Stimulated activated CD8-positive, alpha-beta memory T cell treated with anti-CD3 and anti-CD28 coated beads, Interleukin-4, amount 100 ng/mL, for 24 hours (primary cell): Measurements from ENCODE around the gene MUC5B.
"Not testable (repeated sequence)": the region's sequence is repeated elsewhere in the genome, so short reads cannot be mapped to it uniquely, and the experiment has no call there.

ENCODE experiments used
- DNase-seq: peaks from one replicate; pipeline ENCODE4 v3.0.0-alpha.2; 2020; ENCODE audit warnings: low read depth

MUC5B gene

GRCh38 chr11:1222491-1223345 lies at the start of gene MUC5B:
Gene MUC5B (plus strand): TSS chr11:1223066. CDS start chr11:1223124, 58 bp downstream.
- no peak for DNase-seq

GRCh38 chr11:1173396-1173795 lies 49.5 kb upstream of the MUC5B start:
- not testable (repeated sequence) for DNase-seq

- DNase-seq, result no peak
Measured at GRCh38 chr11:1174441-1175370, 48.2 kb upstream of the MUC5B start.

DNA sequence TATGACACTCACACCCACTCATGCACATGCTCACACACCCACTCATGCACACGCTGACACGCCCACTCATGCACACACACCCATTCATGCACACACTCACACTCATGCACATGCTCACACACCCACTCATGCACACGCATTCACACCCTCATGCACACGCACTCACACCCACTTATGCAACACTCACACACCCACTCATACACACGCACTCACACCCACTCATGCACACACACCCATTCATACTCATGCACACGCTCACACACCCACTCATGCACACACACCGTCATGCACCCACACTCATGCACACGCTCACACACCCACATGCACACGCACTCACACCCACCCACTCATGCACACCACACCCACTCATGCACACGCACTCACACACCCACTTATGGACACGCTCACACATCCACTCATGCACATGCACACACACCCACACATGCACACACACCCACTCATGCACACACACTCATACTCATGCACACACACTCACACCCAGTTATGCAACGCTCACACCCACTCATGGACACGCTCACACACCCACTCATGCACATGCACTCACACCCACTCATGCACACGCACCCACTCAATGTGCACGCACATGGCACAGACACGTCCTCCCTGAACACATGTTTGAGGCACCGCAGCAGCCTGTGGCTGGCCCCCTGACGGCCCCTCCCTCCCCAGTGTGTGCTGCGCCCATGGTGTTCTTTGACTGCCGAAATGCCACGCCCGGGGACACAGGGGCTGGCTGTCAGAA lies 47.2 kb upstream of the MUC5B start:
- DNase-seq, result no peak

DNA sequence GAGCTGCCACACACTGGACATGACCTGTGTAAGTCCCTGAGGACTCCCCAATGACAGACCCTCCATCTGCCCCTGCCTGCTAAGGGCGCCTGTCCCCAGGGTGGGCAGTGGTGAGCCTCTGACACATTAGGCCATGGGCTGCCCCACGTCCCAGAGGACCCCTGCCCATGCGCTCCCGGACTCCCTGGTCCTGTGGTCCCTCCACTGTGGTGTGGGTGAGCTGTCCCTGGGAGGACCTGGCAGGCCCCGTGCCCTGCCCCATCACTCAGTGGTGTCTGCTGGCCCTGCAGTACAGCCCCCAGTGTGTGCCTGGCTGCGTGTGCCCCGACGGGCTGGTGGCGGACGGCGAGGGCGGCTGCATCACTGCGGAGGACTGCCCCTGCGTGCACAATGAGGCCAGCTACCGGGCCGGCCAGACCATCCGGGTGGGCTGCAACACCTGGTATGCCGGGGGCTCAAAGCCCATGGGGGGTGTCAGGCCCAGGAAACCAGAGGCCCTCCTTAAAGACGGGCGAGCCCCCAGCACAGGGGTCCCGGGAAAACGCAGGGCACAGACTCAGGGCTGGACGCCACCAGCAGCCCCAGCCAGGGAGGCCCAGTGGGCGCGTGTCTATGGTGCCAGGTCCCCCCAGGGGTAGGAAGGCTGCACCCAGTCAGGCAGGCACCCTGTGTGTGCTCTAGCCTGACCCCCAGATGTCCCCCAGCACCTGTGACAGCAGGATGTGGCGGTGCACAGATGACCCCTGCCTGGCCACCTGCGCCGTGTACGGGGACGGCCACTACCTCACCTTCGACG lies 46.4 kb upstream of the MUC5B start:
- DNase-seq, result no peak

GRCh38 chr11:1177020-1177770 lies 45.7 kb upstream of the MUC5B start:
- DNase-seq, result no peak

- DNase-seq, result no peak
Measured at GRCh38 chr11:1177771-1178090, 45.1 kb upstream of the MUC5B start.

GRCh38 chr11:1178201-1178885 lies 44.5 kb upstream of the MUC5B start:
- DNase-seq, result no peak

DNA sequence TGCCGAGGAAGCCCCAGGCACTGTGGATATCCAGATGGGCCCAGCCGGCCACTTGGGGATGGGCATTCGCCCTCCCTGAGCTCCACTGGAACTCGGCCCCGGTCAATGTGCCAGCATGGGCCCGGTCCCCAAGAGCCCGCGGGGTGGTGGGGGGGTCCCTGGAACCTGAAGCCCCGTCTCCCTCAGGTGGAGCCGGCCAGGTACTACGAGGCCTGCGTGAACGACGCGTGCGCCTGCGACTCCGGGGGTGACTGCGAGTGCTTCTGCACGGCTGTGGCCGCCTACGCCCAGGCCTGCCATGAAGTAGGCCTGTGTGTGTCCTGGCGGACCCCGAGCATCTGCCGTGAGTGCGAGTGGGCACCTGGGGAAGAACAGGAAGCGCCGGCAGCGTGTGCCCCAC lies 44.0 kb upstream of the MUC5B start:
- DNase-seq, result no peak

DNA sequence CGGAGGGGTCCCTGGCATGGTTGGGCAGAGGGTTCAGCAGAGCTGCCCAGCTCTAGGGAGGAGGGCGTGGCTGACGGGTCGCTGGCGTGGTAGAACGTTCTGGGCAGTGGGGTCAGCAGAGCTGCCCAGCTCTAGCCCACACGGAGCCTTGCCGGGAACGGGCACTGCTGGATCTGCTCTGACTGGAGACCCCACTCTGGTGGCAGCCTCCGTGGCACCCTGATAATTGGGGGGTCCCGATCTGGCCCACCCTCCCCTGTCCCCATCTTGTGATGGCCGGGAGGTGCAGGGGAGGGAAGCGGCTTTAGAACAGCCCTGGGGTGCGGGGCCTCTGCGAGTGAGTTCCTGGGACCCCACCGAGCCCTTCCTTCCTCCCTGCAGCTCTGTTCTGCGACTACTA lies 43.2 kb upstream of the MUC5B start:
- DNase-seq, result no peak

GRCh38 chr11:1180171-1180570 lies 42.7 kb upstream of the MUC5B start:
- DNase-seq, result no peak

GRCh38 chr11:1180947-1181391 lies 41.9 kb upstream of the MUC5B start:
- DNase-seq, result no peak

DNA sequence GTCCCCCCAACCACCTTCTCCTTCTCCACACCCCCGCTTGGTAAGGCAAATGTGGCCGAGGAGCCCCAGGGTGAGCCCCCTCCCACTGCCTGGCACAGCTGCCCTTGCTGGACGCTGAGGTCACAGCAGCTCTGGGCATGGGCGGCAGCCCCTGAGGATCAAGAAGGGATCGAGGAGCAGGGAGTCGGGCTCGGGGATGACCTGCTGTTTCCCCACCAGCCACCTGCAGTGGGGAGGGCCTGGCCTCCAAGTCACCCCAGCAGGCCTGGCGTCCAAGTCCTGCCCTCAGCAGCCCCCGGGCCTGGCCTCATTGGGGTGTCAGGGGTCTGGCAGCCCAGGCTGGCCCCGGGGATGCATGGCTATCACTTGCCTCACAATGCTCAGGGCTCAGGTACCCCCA lies 41.4 kb upstream of the MUC5B start:
- DNase-seq, result no peak

DNA sequence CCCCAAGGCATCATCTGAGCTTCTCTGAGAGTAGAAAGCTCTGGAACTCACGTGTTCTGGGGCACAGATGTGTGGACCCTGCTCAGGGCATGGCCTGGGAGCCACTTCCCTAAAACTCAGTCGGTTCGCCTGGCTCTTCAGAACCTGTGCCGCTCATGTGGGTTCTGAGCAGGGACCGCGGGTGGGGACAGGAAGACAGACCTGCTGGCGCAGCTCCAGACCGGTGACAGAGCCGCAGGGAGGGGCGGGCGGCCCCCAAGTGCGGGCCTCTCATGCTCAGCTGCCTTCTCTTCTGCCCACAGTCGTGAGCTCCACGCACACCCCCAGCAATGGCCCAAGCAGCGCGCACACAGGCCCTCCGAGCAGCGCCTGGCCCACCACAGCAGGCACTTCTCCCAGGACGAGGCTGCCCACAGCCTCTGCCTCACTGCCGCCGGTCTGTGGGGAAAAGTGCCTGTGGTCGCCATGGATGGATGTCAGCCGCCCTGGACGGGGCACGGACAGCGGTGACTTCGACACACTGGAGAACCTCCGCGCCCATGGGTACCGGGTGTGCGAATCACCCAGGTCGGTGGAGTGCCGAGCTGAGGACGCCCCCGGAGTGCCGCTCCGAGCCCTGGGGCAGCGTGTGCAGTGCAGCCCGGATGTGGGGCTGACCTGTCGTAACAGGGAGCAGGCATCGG lies 40.9 kb upstream of the MUC5B start:
- DNase-seq, result no peak

GRCh38 chr11:1184139-1184538 lies 38.7 kb upstream of the MUC5B start:
- DNase-seq, result not testable (repeated sequence)

DNA sequence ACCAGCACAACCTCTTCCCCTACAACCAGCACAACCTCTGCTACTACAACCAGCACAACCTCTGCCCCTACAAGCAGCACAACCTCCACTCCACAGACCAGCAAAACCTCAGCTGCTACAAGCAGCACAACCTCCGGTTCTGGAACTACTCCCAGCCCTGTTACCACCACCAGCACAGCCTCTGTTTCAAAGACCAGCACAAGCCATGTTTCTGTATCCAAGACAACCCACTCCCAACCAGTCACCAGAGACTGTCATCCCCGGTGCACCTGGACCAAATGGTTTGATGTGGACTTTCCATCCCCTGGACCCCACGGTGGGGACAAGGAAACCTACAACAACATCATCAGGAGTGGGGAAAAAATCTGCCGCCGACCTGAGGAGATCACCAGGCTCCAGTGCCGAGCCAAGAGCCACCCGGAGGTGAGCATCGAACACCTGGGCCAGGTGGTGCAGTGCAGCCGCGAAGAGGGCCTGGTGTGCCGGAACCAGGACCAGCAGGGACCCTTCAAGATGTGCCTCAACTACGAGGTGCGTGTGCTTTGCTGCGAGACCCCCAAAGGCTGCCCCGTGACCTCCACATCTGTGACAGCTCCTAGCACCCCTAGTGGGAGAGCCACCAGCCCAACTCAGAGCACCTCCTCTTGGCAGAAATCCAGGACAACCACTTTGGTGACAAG lies 34.3 kb upstream of the MUC5B start:
- DNase-seq, result not testable (repeated sequence)

- not testable (repeated sequence) for DNase-seq
Measured at GRCh38 chr11:1189816-1190215, 33.0 kb upstream of the MUC5B start.

DNA sequence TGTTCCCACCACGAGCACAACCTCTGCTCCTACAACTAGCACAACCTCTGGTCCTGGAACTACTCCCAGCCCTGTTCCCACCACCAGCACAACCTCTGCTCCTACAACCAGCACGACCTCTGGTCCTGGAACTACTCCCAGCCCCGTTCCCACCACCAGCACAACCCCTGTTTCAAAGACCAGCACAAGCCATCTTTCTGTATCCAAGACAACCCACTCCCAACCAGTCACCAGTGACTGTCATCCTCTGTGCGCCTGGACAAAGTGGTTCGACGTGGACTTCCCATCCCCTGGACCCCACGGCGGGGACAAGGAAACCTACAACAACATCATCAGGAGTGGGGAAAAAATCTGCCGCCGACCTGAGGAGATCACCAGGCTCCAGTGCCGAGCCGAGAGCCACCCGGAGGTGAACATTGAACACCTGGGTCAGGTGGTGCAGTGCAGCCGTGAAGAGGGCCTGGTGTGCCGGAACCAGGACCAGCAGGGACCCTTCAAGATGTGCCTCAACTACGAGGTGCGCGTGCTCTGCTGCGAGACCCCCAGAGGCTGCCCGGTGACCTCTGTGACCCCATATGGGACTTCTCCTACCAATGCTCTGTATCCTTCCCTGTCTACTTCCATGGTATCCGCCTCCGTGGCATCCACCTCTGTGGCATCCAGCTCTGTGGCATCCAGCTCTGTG lies 30.9 kb upstream of the MUC5B start:
- DNase-seq, result not testable (repeated sequence)
